Esophagus squamous epithelium (tissue), 4 donors: ENCODE results near the gene IQGAP2.

ENCODE experiments used
- POLR2A ChIP-seq, 4 donors: fragments of 450-650 bp; IDR thresholded peaks; one replicate each; pipeline ENCODE4 v1.6.1; 2017; ENCODE audit warnings: antibody characterized with exemption in 4 of 4, mild to moderate bottlenecking in 4 of 4, moderate library complexity in 3 of 4
- TF ChIP-seq, protein P1 (sequence below), 6 experiments: fragments of 450-650 bp in 4 of 6; fragments of 200-600 bp in 2 of 6; sonication (generic) in 2 of 6; IDR thresholded peaks; one replicate each; pipeline ENCODE4 v1.5.1; 2016 to 2019; ENCODE audit warnings: antibody characterized with exemption in 6 of 6, mild to moderate bottlenecking in 4 of 6, moderate library complexity in 4 of 6

DNA sequence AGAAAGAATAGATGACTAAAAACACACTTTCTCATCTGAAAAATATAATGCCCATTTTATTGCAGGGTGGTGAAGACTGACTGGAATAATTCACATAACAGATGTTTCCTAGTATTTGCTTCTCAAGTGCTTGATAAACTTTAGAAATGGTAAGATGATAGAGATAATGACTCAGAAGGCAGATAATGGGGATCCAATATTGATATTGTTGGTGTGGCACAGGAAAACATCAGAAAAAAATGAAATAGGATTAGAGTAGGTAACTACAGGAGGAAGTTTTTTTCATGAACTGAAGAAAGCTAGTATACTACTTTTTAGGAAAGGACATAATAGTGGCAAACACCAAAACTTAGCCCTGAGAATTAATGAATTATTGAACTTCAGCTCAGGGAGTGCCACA is 240.3 kb downstream of the IQGAP2 start:
- no peak for TF ChIP-seq POLR2A (IDR thresholded peaks at IDR 0.05)
- TF ChIP-seq, protein P1, sequence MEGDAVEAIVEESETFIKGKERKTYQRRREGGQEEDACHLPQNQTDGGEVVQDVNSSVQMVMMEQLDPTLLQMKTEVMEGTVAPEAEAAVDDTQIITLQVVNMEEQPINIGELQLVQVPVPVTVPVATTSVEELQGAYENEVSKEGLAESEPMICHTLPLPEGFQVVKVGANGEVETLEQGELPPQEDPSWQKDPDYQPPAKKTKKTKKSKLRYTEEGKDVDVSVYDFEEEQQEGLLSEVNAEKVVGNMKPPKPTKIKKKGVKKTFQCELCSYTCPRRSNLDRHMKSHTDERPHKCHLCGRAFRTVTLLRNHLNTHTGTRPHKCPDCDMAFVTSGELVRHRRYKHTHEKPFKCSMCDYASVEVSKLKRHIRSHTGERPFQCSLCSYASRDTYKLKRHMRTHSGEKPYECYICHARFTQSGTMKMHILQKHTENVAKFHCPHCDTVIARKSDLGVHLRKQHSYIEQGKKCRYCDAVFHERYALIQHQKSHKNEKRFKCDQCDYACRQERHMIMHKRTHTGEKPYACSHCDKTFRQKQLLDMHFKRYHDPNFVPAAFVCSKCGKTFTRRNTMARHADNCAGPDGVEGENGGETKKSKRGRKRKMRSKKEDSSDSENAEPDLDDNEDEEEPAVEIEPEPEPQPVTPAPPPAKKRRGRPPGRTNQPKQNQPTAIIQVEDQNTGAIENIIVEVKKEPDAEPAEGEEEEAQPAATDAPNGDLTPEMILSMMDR (IDR thresholded peaks at IDR 0.05) = no peak
